ENCODE results near the gene EBP. TPM values are rescaled to one million over a fixed set of nuclear protein-coding genes. Genes with fewer than 3 reads are reported as not detected.

Gene EBP
- total and polyA plus RNA-seq, 4 donors: 41.5 to 254 (median 158) TPM

DNA sequence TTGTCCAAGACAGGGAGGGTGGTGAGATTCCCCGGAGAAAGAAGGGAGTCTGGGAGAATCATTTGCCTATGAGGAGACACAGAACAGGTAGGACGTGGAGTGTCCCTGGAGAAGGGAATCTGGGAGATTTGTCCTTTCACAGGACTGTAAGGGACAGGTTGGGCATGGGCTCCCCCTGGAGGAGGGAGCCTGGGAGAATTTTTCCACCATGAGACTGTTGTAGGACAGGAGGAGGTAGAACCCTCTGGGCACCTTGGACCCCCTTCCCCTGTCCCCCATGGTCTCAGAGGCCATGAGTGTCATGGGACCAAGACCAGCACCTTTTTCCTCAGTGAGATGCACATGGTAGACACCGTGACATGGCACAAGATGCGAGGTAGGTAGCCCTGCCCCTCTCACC, 10.0 kb upstream of the EBP start:
- no peaks in the 10 kb centered on the region for H3K27me3 ChIP-seq (ENCODE audit: control insufficient read depth in 3 of 3, insufficient read depth in 3 of 3, low read length in 2 of 3)
- peaks cover 0 to 4% (median 0%) of the 10 kb centered on the region in 4 donors for H3K36me3 ChIP-seq (ENCODE audit: control insufficient read depth in 4 of 4, insufficient read depth in 4 of 4, low read length in 4 of 4)
- DNase-seq (peak in 1 of 3 donors; percentile 5), ATAC-seq (ENCODE audit: insufficient read depth, low FRiP score) (no peak)
- H3K4me1 ChIP-seq (ENCODE audit: control insufficient read depth in 5 of 5, insufficient read depth in 5 of 5, low read length in 5 of 5): peaks cover 0 to 4% (median 0%) of the 10 kb centered on the region in 5 donors
- 66 to 81% methylated on average over 3 to 4 of the region's 4 CpGs for WGBS, 2 donors
- H3K9ac ChIP-seq (ENCODE audit: insufficient read depth in 1 of 2, low read length in 2 of 2): no peak overlapping the region
- TF ChIP-seq, protein P1, sequence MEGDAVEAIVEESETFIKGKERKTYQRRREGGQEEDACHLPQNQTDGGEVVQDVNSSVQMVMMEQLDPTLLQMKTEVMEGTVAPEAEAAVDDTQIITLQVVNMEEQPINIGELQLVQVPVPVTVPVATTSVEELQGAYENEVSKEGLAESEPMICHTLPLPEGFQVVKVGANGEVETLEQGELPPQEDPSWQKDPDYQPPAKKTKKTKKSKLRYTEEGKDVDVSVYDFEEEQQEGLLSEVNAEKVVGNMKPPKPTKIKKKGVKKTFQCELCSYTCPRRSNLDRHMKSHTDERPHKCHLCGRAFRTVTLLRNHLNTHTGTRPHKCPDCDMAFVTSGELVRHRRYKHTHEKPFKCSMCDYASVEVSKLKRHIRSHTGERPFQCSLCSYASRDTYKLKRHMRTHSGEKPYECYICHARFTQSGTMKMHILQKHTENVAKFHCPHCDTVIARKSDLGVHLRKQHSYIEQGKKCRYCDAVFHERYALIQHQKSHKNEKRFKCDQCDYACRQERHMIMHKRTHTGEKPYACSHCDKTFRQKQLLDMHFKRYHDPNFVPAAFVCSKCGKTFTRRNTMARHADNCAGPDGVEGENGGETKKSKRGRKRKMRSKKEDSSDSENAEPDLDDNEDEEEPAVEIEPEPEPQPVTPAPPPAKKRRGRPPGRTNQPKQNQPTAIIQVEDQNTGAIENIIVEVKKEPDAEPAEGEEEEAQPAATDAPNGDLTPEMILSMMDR (IDR thresholded peaks at IDR 0.05; ENCODE audit: control extremely low read depth, extremely low read depth): no peak
- H3K27ac ChIP-seq (ENCODE audit: low read depth in 1 of 2, low read length in 1 of 2): no peak overlapping the region
- no peak overlapping the region for H3K4me3 ChIP-seq
- H3K9me3 ChIP-seq (ENCODE audit: control insufficient read depth in 4 of 4, insufficient read depth in 3 of 4, low read length in 3 of 4): peaks cover 0 to 6% (median 0%) of the 10 kb centered on the region in 4 donors

DNA sequence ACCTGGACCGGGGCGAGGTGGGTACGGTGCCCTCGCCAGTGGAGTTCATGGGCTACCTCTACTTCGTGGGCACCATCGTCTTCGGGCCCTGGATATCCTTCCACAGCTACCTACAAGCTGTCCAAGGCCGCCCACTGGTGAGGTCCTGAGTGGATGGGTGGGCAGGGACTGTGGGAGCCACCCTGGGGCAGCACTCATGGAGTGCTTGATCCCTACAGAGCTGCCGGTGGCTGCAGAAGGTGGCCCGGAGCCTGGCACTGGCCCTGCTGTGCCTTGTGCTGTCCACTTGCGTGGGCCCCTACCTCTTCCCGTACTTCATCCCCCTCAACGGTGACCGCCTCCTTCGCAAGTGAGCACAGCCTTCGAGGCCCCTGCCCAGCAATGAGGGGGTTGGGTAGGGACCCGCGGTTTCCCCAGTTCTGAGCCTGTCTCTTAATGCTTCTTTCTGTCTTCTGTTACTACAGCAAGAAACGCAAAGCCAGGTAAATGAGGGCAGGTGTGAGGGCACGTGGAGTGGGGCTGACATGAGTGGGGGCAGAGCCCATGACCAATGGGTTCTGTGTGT, 9.2 kb upstream of the EBP start:
- H3K4me3 ChIP-seq: no peak overlapping the region
- H3K27me3 ChIP-seq (ENCODE audit: control insufficient read depth in 3 of 3, insufficient read depth in 3 of 3, low read length in 2 of 3): no peaks in the 10 kb centered on the region
- TF ChIP-seq, protein P1 (IDR thresholded peaks at IDR 0.05; ENCODE audit: control extremely low read depth, extremely low read depth): no peak
- no peak for DNase-seq
- H3K27ac ChIP-seq (ENCODE audit: low read depth in 1 of 2, low read length in 1 of 2): no peak overlapping the region
- no peak for ATAC-seq (ENCODE audit: insufficient read depth, low FRiP score)
- peaks cover 0 to 6% (median 0%) of the 10 kb centered on the region in 4 donors for H3K9me3 ChIP-seq (ENCODE audit: control insufficient read depth in 4 of 4, insufficient read depth in 3 of 4, low read length in 3 of 4)
- peaks cover 0 to 5% (median 0%) of the 10 kb centered on the region in 4 donors for H3K36me3 ChIP-seq (ENCODE audit: control insufficient read depth in 4 of 4, insufficient read depth in 4 of 4, low read length in 4 of 4)
- 88 to 99% methylated on average over 17 to 20 of the region's 20 CpGs for WGBS, 2 donors
- no peak overlapping the region for H3K9ac ChIP-seq (ENCODE audit: insufficient read depth in 1 of 2, low read length in 2 of 2)
- H3K4me1 ChIP-seq (ENCODE audit: control insufficient read depth in 5 of 5, insufficient read depth in 5 of 5, low read length in 5 of 5): peaks cover 0 to 4% (median 0%) of the 10 kb centered on the region in 5 donors

DNA sequence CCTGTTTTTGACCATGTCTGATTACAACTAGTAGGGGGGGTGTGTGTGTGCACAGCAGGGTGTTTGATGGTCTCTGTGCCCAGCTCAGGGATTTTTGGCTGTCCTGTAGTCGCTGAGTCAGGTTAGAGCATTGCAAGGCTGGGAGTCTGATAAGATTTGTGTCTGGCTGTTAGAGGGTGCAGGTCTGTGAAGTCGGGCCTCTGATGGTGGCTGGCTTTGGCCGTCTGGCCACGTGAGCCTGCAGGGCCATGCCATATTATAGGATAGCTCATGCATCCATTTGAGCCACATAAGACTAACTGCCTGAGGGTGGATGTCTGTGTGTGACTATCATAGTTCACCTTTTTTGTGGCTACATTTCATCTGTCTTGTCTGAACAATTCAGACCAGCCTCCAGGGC, 7.9 kb upstream of the EBP start:
- TF ChIP-seq, protein P1 (IDR thresholded peaks at IDR 0.05; ENCODE audit: control extremely low read depth, extremely low read depth): no peak
- H3K27me3 ChIP-seq (ENCODE audit: control insufficient read depth in 3 of 3, insufficient read depth in 3 of 3, low read length in 2 of 3): no peaks in the 10 kb centered on the region
- H3K27ac ChIP-seq (ENCODE audit: low read depth in 1 of 2, low read length in 1 of 2): no peak overlapping the region
- ATAC-seq (ENCODE audit: insufficient read depth, low FRiP score) (no peak), DNase-seq (no peak)
- H3K36me3 ChIP-seq (ENCODE audit: control insufficient read depth in 4 of 4, insufficient read depth in 4 of 4, low read length in 4 of 4): peaks cover 0 to 5% (median 0%) of the 10 kb centered on the region in 4 donors
- H3K4me3 ChIP-seq: no peak overlapping the region
- H3K9me3 ChIP-seq (ENCODE audit: control insufficient read depth in 4 of 4, insufficient read depth in 3 of 4, low read length in 3 of 4): peaks cover 0 to 6% (median 0%) of the 10 kb centered on the region in 4 donors
- H3K9ac ChIP-seq (ENCODE audit: insufficient read depth in 1 of 2, low read length in 2 of 2): no peak overlapping the region
- WGBS, 2 donors: 73 to 97% methylated on average over 4 of the region's 4 CpGs
- H3K4me1 ChIP-seq (ENCODE audit: control insufficient read depth in 5 of 5, insufficient read depth in 5 of 5, low read length in 5 of 5): peaks cover 0 to 4% (median 0%) of the 10 kb centered on the region in 5 donors
